Measurements from ENCODE around the gene GET4. TPM values are rescaled to one million over a fixed set of nuclear protein-coding genes. Genes with fewer than 3 reads are reported as not detected.

The GET4 gene
- total and polyA plus RNA-seq, 2 of the 13 experiments (the other 11 are each of a cell fraction or from before 2014, with no cell fraction given) = 28.2 to 35.2 TPM

GRCh38 chr7:867001-867405, 9.4 kb upstream of the GET4 start:
- in situ Hi-C loops (cut with HindIII; ENCODE audit: extremely low pct_ligation_motif_present, low pct_unique_long_range_greater_than_20kb) (no loop called here), intact Hi-C loops (cut with micrococcal nuclease; ENCODE audit: unreplicated experiment) (no loop called here)
- H3K36me3 ChIP-seq (replicated peaks in 1 of 2; ENCODE audit: control insufficient read depth in 1 of 2, insufficient read depth in 2 of 2, low read length in 2 of 2) = peaks cover 14 to 54% of the 10 kb centered on the region in 2 experiments; a peak in 4 of 5 replicates
- TF ChIP-seq GATAD2A (CRISPR knock-in tag; IDR thresholded peaks at IDR 0.05) (no peak), CBX1 (IDR thresholded peaks at IDR 0.05; ENCODE audit: low read depth) (no peak), PAF1 (CRISPR knock-in tag; IDR thresholded peaks at IDR 0.05) (no peak), MBNL3 (CRISPR knock-in tag; conservative IDR thresholded peaks at IDR 0.05) (no peak), PLSCR1 (CRISPR knock-in tag; IDR thresholded peaks at IDR 0.05; ENCODE audit: borderline replicate concordance) (no peak), ATRX (CRISPR knock-in tag; IDR thresholded peaks at IDR 0.05; ENCODE audit: borderline replicate concordance) (no peak), ZNF646 (CRISPR knock-in tag; IDR thresholded peaks at IDR 0.05) (no peak), ONECUT2 (CRISPR knock-in tag; IDR thresholded peaks at IDR 0.05) (no peak), ZNF770 (CRISPR knock-in tag; IDR thresholded peaks at IDR 0.05) (no peak)
- H3K9me3 ChIP-seq (ENCODE audit: low read length) = no peaks in the 10 kb centered on the region
- H3K9ac ChIP-seq (ENCODE audit: insufficient read depth, low read depth, low read length) = no peak overlapping the region
- DNase-seq (ENCODE audit: low spot score) (no peak), FAIRE-seq (no peak), ATAC-seq (no peak; the same call in 2 of the 3 replicates)
- no peak overlapping the region for H3K4me3 ChIP-seq (replicated peaks in 1 of 3; ENCODE audit: insufficient read depth in 1 of 3, low read depth in 2 of 3, low read length in 3 of 3)
- H3K27me3 ChIP-seq (ENCODE audit: control insufficient read depth in 1 of 2, insufficient read depth in 2 of 2, low read length in 2 of 2) = no peaks in the 10 kb centered on the region
- ChIA-PET POLR2A (no interaction called here), CTCF (ENCODE audit: low intra/inter-chr PET ratio, low total read pairs) (no interaction called here)
- H4K20me1 ChIP-seq (ENCODE audit: insufficient read depth, low read length) = no peaks in the 10 kb centered on the region
- no TSS peak for BruUV-seq (replicated peaks)
- no peak overlapping the region for H2AFZ ChIP-seq (ENCODE audit: low read length)
- WGBS (ENCODE audit: low lambda C conversion rate) = 95% methylated on average over 14 of the region's 18 CpGs
- no peak overlapping the region for H3K27ac ChIP-seq (ENCODE audit: extremely low read length, insufficient read depth, low read length)
- no peaks in the 10 kb centered on the region for H3K79me2 ChIP-seq (ENCODE audit: insufficient read depth, low read length)
- H3K4me2 ChIP-seq (ENCODE audit: low read depth, low read length) = no peak overlapping the region
- no peaks in the 10 kb centered on the region for H3K4me1 ChIP-seq (ENCODE audit: insufficient read depth, low read length)

Measured in HepG2 (cell line).